HG03442 (cell line): Measurements from ENCODE around the gene PLEKHM2.

ENCODE experiments used
- ATAC-seq: cut with Tn5 transposase; IDR thresholded peaks from one replicate; pipeline ENCODE4 v1.9.1; 2021; ENCODE audit warnings: mild to moderate bottlenecking, moderate library complexity; ENCODE audit not compliant: unreplicated experiment

PLEKHM2 gene

DNA sequence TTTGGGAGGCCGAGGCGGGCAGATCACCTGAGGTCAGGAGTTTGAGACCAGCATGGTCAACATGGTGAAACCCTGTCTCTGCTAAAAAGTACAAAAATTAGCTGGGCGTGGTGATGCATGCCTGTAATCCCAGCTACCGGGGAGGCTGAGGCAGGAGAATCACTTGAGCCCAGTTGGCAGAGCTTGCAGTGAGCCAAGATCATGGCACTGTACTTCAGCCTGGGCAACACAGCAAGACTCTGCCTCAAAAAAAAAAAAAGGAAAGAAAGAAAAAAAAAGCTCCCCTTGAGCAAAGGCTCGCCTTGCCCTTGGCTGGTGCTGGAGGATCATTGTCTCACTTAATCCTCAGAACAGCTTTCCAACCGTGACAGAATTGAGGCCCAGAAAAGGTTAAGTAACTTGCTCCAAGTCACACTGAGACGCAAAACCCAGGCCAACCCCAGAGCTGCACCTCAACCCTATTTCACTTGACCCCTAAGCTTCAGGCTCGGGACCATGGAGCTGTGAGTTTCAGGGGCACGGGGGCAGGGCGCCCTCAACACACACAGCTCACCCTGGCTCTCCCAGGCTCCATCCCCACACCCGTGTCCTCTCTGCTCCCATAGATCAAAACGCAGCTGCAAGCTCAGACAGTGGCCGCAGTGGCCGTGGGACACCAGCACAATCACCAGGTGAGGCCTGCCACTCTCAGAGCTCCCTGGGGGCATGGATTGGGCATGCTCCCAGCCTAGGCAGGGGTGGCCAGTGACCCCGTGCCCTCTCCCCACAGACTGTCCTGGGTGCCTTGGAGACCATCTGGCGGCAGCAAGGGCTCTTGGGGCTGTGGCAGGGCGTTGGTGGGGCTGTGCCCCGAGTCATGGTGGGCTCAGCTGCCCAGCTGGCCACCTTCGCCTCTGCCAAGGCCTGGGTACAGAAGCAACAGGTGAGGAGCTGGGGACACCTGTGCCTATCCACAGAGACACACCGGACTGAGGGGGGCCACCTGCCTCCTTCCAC, 53.5 kb downstream of the PLEKHM2 start:
- ATAC-seq = no peak

DNA sequence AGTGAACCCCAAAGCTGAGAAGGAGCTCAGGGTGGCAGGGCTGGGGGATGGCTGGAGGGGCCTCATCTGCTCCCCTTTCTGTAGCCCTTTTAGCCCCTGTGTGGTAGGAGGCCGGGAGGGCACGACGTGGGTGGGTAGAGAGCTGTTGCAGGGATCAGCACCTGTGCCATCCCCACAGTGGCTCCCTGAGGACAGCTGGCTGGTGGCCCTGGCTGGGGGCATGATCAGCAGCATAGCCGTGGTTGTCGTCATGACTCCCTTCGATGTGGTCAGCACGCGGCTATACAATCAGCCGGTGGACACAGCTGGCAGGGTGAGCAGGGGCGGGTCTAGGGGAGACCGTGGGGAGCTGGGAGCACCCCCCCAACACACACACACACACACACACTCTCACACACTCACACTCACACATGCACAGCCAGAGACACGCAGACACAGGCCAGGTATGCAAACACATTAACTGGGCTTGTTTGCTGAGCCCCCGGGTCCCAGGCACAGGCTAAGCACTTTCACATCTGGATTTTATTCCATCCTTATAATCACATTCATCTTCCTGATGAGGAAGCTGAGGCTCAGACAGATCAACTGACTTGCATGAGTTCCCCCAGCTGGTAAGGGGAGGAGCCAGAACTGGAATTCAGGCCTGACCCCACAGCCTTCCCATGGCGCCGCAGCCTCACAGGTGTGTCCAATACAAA, 54.4 kb downstream of the PLEKHM2 start:
- no peak for ATAC-seq

DNA sequence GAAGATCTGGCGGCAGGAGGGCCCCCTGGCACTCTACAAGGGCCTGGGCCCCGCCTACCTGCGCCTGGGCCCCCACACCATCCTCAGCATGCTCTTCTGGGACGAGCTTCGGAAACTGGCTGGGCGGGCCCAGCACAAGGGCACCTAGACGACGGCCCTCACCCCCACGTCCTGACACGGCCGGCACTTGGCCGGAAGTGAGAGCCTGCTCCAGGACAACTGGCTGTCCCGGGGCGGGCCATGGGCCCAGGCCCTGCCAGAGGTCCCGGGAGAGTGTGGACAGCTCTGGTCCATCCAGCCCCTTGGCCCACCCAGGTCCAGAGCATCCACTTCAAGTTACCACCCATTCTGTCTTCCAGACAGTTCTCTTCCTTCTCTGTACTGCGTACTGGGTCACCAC, 55.1 kb downstream of the PLEKHM2 start:
- no peak for ATAC-seq

DNA sequence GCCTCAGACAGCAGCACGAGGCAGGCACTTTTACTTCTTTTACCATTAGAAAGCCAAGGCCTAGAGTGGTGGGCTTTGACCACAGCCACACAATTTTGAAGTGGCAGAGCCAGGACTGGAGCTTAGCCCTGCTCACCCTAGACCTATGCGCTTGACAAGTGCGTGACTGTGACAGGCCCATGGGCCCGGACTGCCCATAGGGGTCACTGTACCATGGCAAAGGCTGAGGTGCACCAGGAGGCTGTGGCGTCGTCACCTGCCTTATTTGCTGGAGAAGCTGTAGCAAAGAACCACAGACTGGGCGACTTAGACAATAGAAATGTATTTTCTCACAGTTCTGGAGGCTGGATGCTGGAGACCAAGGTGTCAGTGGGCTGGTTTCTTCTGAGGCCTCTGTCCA, 55.6 kb downstream of the PLEKHM2 start:
- ATAC-seq = no peak

DNA sequence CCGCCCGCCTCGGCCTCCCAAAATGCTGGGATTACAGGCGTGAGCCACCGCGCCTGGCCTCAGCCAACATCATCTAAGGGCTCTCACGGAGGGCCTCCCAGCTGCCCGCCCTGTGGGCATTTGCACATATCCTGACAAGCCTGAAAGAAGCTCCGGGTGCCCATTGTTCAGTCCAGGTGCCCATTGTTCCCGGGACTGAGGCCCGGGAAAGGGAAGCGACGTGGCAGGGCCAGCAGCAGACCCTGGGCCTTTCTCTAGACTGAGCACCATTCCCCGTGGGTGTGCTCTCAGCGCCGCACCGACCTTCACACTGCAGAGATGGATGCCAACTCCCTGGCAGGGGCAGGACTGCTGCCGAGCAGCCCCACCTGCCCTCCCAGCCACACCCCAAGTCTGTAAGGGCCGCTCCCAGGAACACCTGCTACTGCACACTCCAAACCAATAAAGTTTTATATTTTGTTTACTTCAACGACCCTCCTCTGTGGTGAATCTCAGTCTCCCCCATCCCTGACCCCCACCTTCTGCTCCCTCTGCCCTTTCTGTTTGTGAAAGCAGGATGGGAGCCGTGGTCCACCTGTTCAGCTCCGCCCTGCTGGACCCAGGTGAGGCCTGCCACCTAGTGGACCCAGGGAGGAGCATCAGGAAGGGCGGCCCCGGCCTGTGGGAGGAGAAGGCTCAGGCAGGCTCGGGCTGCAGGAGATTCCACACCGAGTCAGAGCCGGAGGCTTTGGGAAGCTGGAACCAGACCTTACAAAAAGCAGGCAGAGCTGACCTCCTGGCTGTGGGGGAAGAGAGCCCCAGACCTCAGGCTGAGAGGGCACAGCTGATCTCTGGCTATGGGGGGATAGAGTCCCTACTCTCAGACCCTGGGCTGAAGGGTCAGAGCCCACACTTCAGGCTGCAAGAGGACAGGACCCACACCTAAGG, 57.1 kb downstream of the PLEKHM2 start:
- ATAC-seq = no peak

DNA sequence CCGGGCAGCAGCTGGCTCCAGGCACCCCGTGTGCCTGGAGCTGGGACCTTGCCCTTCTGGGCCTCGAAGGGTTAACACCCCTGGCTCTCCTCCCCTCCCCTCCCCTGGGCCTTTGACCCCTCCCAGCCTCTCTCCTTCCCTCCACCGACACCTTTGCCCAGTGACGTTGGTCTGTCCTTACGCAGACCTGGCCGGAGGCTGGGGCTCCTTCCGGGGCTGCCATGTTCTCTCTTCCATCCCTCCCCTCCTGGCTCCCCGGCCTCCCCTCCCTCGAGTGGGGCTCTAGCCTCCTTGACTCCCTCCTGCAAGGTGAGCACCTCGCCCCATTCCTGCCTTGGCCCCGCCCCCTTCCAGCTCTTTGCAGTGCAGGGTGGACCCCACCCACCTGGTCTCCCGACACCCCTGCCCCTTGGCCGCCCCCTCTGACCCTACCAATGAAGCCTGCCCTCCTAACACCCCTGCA, 58.2 kb downstream of the PLEKHM2 start, which contains the start of gene TMEM82:
TMEM82 (plus strand) TSS at position 161 of the 463 bp plus-strand sequence; CDS start at position 222, 61 bp downstream.
- ATAC-seq = no peak

DNA sequence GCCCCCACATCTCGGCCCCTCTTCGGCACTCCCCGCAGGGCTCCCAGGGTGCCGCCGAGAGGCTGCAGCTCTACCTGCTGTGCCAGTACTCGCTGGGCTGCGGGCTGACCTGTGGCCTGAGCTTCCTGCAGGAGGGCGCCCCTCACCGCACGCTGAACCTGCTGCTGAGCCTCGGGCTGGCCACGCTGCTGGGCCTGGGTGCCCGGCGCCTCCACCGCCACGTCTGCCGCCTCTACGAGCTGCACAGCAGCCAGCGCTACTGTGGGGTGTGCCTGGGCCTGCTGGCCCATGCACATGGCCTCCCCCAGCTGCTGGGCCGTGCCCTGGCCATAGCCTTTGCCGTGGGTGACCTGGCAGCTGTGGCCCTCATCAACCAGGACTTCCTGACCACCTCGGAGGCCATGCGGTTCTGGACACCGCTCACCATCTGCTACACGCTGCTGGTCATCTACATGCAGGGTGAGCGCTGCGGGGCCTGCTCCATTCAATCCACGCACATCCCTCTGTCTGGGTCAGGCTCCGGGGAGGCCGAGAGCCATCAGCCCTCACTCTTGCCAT, 60.1 kb downstream of the PLEKHM2 start:
- no peak for ATAC-seq

DNA sequence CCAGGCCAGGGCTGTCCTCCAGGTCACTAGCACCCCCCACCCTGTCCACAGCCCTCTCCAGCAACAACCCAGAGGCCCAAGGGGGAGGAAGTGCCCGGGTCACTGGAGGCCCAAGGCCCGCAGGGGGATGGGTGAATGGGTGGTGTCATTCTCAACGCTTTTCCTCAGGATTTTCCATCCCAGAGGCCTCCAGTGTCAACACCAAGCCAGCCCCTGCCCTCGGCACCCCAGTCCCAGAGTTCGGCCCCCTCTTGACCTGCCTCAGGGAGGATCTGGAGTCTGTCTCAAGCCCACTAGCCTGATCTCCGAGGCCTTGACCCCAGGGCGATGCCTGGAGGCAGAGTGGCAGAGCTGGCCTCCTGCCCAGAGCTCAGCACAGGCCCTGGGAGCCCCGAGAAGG, 63.3 kb downstream of the PLEKHM2 start:
- ATAC-seq = no peak

DNA sequence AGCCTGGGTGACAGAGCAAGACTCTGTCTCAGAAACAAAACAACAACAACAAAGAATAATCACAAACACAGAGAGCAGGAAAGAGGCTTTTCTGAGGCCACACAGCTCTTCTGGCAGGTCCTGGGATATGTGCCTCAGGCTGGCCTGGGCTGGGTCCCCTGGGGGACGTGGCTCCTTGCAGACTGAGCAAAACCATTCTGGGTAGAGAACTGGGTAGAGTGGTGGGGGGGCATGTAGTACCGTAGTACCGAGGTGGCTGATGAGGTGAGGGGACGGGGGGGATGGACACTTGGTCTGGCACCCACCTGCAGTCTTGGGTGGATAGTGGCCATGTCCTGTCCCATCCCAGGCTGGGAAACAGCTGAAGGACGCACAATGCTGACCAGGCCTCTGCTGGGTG, 64.1 kb downstream of the PLEKHM2 start:
- ATAC-seq = no peak

DNA sequence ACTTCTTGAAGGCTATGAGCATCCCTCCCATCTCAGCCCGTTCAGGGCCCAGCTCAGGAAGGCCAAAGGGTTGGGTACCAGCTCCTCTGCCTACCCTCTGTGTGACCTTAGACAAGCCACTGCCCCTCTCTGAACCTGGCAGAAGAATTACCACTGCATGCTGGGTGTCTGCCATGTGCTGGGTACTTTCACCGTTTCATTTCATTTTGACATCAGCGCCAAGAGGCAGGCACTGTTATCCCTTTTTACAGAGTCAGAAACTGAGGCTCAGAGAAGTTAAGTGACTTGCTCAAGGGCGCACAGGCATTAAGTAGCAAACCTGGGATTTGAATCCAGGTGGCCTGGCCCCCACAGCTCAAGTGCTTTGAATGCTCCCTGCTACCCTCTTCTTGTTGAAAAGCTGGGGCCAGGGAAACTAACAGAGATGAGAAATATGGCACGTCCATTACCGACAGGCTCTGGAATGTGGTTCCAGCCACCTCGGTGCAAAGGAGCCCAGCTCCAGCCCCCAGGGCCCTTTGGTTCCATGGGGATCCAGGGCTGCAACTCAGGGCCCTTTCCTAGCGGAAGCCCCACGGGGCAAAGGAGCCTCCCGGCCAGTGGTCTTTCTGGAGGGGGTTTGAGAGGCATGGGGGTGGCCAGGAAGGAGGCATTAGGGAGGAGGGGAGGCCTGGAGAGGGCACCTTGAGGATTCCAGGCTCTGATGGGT, 64.7 kb downstream of the PLEKHM2 start:
- no peak for ATAC-seq

DNA sequence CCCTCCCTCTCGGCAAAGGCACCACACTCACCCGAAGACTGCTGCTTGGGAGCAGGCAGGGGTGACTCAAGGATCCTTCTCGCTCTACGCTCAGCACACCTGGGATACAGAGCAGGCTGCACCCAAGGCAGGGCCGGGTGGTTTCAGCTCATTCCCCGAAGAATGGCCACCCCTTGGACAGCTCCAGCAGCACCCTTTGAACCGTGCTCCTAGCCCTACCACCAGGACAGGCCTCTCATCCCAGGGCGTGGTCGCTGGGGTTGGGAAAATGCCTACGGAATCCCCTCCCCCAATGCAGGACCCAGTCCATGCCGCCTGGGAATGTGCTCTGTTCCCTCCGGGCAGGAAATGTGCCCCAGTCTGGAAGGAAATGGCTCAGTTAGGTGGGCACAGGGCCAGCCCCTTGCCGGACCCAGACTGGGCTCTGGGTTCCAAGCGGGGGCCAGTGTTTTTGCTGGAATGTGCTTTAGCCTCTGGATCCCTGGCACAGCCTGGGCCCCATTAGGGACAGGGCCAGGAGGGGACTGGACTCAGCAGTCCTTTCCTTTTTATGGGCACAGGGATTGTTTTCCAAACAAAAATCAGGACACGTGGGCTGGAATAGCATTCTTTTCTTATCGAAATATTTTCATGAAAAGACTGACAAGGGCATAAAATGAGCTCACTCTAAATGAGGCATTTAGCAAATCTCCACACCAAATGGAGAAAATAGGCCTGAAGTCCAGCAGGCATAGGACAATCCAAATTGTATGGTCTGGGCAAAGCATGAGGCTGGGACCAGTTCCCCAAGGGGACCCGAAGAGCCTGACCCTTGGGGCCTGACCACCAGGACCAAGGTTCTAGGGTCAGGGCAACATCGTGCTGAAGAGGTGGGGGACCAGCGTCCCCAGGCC, 65.5 kb downstream of the PLEKHM2 start:
- no peak for ATAC-seq

DNA sequence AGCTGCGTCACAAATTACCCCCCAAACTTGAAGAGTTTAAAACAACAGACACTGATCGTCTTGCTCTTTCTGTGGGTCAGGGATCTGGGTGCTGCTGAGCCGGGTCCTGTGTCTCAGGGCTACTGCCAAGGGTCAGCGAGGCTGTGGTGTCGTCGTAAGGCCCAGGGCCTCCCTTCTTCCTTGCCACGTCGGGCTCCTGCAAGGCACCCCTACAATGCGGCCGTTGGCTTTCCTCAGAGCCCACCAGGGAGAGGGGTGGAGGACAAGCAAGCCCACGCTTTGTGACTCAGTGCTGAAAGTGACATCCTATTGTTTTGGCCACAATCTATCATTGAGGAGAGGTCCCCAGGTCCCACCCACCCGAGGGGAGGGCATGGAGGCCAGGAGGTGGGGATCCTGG, 66.8 kb downstream of the PLEKHM2 start:
- ATAC-seq = no peak

DNA sequence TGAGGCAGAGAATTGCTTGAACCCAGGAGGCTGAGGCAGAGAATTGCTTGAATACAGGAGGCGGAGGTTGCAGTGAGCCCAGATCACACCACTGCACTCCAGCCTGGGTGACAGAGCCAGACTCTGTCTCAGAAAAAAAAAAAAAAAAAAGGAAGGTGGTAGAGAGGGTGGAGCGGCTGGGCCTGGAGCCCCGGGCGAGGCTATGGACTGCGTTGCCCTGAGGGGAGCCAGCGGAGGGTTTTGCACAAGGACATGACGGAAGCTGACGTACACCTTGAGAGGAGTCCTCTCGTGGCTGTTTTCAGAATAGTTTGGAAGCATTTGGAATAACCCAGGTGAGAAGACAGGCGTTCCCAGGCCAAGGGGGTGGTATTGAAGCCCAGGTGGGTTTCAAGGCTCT, 67.6 kb downstream of the PLEKHM2 start:
- ATAC-seq = no peak

DNA sequence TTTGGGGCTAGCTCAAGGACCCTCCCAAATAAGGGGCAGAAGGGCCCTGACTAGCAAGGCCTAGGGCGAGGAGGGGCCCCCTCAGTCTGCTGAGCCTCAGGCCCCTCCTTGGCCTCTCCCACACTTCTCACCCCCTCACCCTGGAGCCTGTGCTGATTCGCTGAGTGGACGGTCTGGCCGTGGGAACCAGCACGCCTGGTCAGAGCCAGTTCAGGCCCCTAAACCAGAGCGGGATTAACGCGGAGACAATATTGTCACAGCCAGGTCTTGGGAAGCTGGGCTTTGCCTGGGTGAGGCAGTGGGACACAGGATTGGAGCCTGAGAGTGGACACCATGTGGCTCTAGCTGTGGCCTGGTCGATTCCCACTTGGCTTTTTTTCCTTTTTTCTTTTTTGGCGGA, 69.7 kb downstream of the PLEKHM2 start:
- no peak for ATAC-seq

DNA sequence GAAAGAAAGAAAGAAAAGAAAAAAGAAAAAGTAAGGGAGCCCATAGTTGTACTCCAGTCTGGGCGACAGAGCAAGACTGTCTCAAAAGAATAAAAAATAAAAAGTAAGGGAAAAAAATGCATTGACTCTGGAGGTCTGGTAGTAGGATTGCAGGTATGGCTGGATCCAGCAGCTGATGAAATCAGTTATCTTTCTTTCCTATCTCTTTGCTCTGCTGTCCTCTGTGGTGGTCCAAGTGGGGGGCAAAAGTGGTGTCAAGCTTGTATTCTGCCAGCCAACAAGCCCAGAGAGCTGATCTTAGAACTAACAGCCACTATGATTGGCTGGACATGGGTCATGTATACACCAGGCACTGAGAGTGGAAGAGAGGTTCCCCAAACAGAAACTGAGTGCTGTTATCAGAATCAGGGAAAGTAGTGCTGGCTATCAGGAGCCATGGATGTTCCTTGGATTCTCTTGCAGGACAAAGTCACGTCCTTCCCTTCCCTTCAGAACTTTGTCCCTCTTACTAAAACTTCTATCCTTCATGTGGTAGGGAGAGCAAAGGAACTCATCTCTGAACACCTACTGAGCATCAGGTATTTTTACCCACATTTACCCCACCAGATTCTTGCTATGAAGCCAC, 71.0 kb downstream of the PLEKHM2 start:
- ATAC-seq = no peak

DNA sequence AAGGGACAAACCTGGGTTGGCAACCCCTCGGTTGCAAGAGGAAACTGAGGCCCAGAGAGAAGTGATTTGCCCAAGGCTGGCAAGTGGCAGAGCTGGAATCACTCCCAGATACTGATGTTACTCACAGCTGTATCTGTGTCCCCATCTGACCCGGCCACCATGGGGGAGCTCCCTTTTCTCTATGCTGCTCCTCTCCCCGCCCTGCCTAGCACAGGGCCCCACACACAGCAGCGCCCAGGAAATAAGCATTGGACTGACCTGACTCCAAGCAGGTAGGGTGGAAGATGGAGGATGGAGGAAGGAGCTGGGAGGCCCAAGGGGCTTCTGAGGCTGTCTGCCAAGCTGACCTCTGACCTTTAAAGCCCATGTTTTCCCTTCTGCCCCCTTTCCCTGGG, 71.5 kb downstream of the PLEKHM2 start:
- no peak for ATAC-seq

DNA sequence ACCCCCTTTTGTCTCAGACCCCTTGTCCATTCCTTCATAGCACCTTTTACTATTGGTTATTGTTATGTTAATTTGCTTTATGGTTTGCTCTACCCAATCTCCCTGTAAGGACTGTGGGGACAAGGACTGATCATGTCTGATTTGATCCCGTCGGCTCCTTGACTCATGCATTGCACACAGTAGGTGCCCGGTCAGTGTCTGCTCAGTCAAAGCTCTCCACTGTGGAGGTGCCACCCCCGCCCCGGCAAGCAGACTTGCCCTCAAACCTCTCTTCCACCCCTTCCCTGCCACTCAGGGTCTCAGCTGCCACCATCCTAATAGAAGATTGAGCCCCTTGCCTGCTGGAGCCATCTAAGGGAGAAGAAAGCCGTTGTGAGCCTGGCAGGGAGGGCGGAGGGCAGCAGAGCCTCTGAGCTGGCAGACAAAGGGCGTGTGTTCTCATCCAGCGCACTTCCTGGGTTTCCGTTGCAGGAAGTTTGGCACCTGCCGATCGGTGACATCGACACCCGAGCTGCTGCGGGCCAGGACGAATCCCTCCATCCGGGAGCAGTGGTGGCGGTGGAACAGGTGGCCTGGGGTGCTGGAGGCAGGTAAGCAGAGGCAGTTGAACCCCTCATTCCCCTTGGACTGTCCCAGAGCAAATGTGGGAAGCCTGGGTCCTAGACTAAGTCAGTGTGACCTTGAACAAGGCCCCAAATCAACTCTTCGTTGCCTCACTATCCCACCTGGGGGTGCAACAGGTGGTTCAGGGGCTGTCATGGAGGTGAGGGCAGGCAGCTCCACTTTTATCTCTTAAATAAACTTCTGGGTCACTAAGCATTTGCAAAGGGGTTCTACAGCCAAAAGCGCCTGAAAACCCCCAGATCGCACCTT, 72.3 kb downstream of the PLEKHM2 start:
- no peak for ATAC-seq
